Endothelial cell of umbilical vein (primary cell): ENCODE data around the gene SPTBN5. TPM values are rescaled to one million over a fixed set of nuclear protein-coding genes. Genes with fewer than 3 reads are reported as not detected.

Experiments used
- BruUV-seq: library from RNA; stranded (reverse); fragments of 400-500 nt; replicated peaks from 2 replicates; lab custom pipeline; 2021; lab: Mats Ljungman, UMichigan
- CTCF ChIA-PET: fragments of 300-600, 350-600 bp; sonication (Branson Sonifier 250); formaldehyde crosslinking; loops from one replicate; lab custom pipeline; 2021; ENCODE audit warnings: antibody characterized with exemption, inconsistent platforms; lab: Charles Lee
- POLR2A ChIA-PET: fragments of 300-600, 350-600 bp; sonication (Branson Sonifier 250); formaldehyde crosslinking; loops from one replicate; lab custom pipeline; 2021; ENCODE audit warnings: antibody characterized with exemption, inconsistent platforms; lab: Charles Lee
- DNase-seq: peaks from one replicate; pipeline ENCODE4 v3.0.0-alpha.2; 2011; ENCODE audit warnings: low read depth, low spot score
- FAIRE-seq: peaks from 2 replicates; lab custom pipeline; 2011; peaks lifted over from hg19 to GRCh38; lab: Jason Lieb, UNC
- H2AFZ ChIP-seq: 2 replicates; pipeline ENCODE4 v1.6.0; 2012; ENCODE audit warnings: low read depth, low read length, control low read depth, inconsistent platforms
- H3K27ac ChIP-seq: 2 replicates; pipeline ENCODE4 v1.5.1; 2011; ENCODE audit warnings: low read depth, mild to moderate bottlenecking, control low read depth, low read length, moderate library complexity; ENCODE audit not compliant: insufficient read depth
- H3K27me3 ChIP-seq, 2 experiments: 2 replicates each; pipeline versions ENCODE4 v1.6.0 to v1.6.1; 2011; ENCODE audit warnings: low read length in 2 of 2, mixed read lengths in 1 of 2; ENCODE audit not compliant: control insufficient read depth in 2 of 2, insufficient read depth in 2 of 2
- H3K36me3 ChIP-seq, 2 experiments: 2 replicates in 1 of 2; 3 replicates in 1 of 2; pipeline ENCODE4 v1.5.1; 2011; ENCODE audit warnings: low read length in 2 of 2, mild to moderate bottlenecking in 1 of 2, moderate library complexity in 1 of 2; ENCODE audit not compliant: control insufficient read depth in 2 of 2, insufficient read depth in 2 of 2; ENCODE audit errors: extremely low read depth in 1 of 2
- H3K4me1 ChIP-seq: 3 replicates; pipeline ENCODE4 v1.5.1; 2011; ENCODE audit warnings: mild to moderate bottlenecking, low read length; ENCODE audit not compliant: control insufficient read depth, insufficient read depth; ENCODE audit errors: extremely low read depth
- H3K4me2 ChIP-seq: 2 replicates; pipeline ENCODE4 v1.6.1; 2011; ENCODE audit warnings: low read length, control low read depth, mixed read lengths; ENCODE audit not compliant: insufficient read depth
- H3K4me3 ChIP-seq, 3 experiments: fragments of 200-600 bp in 1 of 3; sonication (generic), shearing (Covaris generic) in 1 of 3; replicated peaks in 1 of 3; 2 replicates each; pipeline ENCODE4 v1.5.1; 2011 to 2016; ENCODE audit warnings: control low read depth in 3 of 3, low read length in 3 of 3, mild to moderate bottlenecking in 2 of 3, inconsistent platforms in 1 of 3, low read depth in 1 of 3, moderate library complexity in 1 of 3; ENCODE audit not compliant: insufficient read depth in 1 of 3
- H3K79me2 ChIP-seq: 2 replicates; pipeline ENCODE4 v1.6.0; 2012; ENCODE audit warnings: low read length, inconsistent platforms; ENCODE audit not compliant: control insufficient read depth, insufficient read depth
- H3K9ac ChIP-seq: replicated peaks from 2 replicates; pipeline ENCODE3; 2011; ENCODE audit warnings: low read length, control low read depth; ENCODE audit not compliant: insufficient read depth; ENCODE audit errors: extremely low read depth
- H3K9me1 ChIP-seq: replicated peaks from 3 replicates; pipeline ENCODE4 v1.6.0; 2011; ENCODE audit warnings: mild to moderate bottlenecking, low read length; ENCODE audit not compliant: control insufficient read depth, insufficient read depth; ENCODE audit errors: extremely low read depth
- H3K9me3 ChIP-seq: replicated peaks from 2 replicates; pipeline ENCODE4 v1.5.1; 2012; ENCODE audit warnings: low read length, inconsistent platforms; ENCODE audit not compliant: control insufficient read depth, insufficient read depth
- H4K20me1 ChIP-seq: replicated peaks from 2 replicates; pipeline ENCODE3; 2011; ENCODE audit warnings: mild to moderate bottlenecking, low read length; ENCODE audit not compliant: control insufficient read depth, insufficient read depth; ENCODE audit errors: extremely low read depth
- CTCF ChIP-seq, 2 donors: IDR thresholded peaks; 1 replicate in 1 of 2; 2 replicates in 1 of 2; pipeline ENCODE4 v1.5.1; 2011; ENCODE audit warnings: low read length in 2 of 2, mild to moderate bottlenecking in 2 of 2, moderate library complexity in 2 of 2, control low read depth in 1 of 2, inconsistent platforms in 1 of 2, low read depth in 1 of 2; ENCODE audit not compliant: insufficient read depth in 1 of 2; ENCODE audit errors: extremely low read depth in 1 of 2
- EZH2 ChIP-seq: IDR thresholded peaks from 2 replicates; pipeline ENCODE4 v1.6.1; 2012; ENCODE audit warnings: borderline replicate concordance, low read depth, mild to moderate bottlenecking, moderate library complexity, low read length, inconsistent platforms; ENCODE audit not compliant: severe bottlenecking
- FOS ChIP-seq: IDR thresholded peaks from 2 replicates; pipeline ENCODE4 v1.6.1; 2011; ENCODE audit warnings: mild to moderate bottlenecking, low read length, moderate library complexity, borderline replicate concordance; ENCODE audit not compliant: insufficient read depth
- GATA2 ChIP-seq: IDR thresholded peaks from 2 replicates; pipeline ENCODE4 v1.7.0; 2011; ENCODE audit warnings: low read depth, mild to moderate bottlenecking, moderate library complexity, mixed read lengths, low read length; ENCODE audit not compliant: insufficient read length, insufficient read depth
- JUN ChIP-seq: IDR thresholded peaks from 2 replicates; pipeline ENCODE4 v1.6.1; 2011; ENCODE audit warnings: borderline replicate concordance, low read depth; ENCODE audit not compliant: insufficient read length, insufficient read depth
- MAX ChIP-seq: IDR thresholded peaks from 2 replicates; pipeline ENCODE4 v1.6.1; 2011; ENCODE audit not compliant: insufficient read depth, insufficient read length
- MYC ChIP-seq: IDR thresholded peaks from one replicate; pipeline ENCODE4 v1.6.1; 2011; ENCODE audit warnings: mild to moderate bottlenecking, low read depth, low read length
- POLR2A ChIP-seq: IDR thresholded peaks from 2 replicates; pipeline ENCODE4 v1.6.1; 2012; ENCODE audit warnings: low read depth, mild to moderate bottlenecking, control low read depth, low read length
- POLR2AphosphoS5 ChIP-seq: IDR thresholded peaks from 2 replicates; pipeline ENCODE4 v1.6.1; 2012; ENCODE audit warnings: low read depth, mild to moderate bottlenecking, control low read depth, low read length, moderate library complexity; ENCODE audit not compliant: insufficient read depth
- dilution Hi-C: fragments of 300-500 bp; cut with MboI; formaldehyde crosslinking; loops from one replicate; pipeline ENCODE4 v1.15.0; 2019; ENCODE audit warnings: low sequenced_read_pairs; ENCODE audit not compliant: extremely low pct_ligation_motif_present
- intact Hi-C: fragments of 100-400 bp; cut with micrococcal nuclease; formaldehyde crosslinking; loops from one replicate; pipeline ENCODE4 v1.10.0; 2022
- polyA plus RNA-seq, 4 experiments: library from polyadenylated mRNA; depleted of rRNA in 3 of 4; stranded (reverse) in 3 of 4; unstranded in 1 of 4; fragments of >200 nt; gene quantifications; 2 replicates each; pipeline versions ENCODE4 v1.2.1 to v1.2.3, GENCODE V29; 2011 to 2012; ENCODE audit warnings: missing spikeins in 1 of 4
- total RNA-seq: library from RNA; stranded (reverse); gene quantifications from 2 replicates; pipeline ENCODE4 v1.2.3, GENCODE V29; 2021

Gene SPTBN5
- total and polyA plus RNA-seq, 2 donors (not counting 3 experiments of a cell fraction or from before 2014, with no cell fraction given): 12.0 to 19.0 TPM

- Histone ChIP-seq H4K20me1 (no peaks in the 10 kb centered on the region), H3K9ac (peak overlapping the region; percentile 83), H3K4me2 (peak overlapping the region; percentile 70), H3K9me3 (no peaks in the 10 kb centered on the region), H3K79me2 (peaks cover 62% of the 10 kb centered on the region), H2AFZ (no peak overlapping the region), H3K9me1 (no peaks in the 10 kb centered on the region), H3K4me1 (peaks cover 92% of the 10 kb centered on the region), H3K36me3 (peaks cover 2 to 7% of the 10 kb centered on the region in 2 experiments), H3K4me3 (no peak overlapping the region), H3K27me3 (no peaks in the 10 kb centered on the region), H3K27ac (peak overlapping the region; percentile 99)
- ChIA-PET CTCF (interaction anchor here (1.0 to 5.9 kb wide), 5 partner anchors 29 to 163 kb away, joined by 3 to 44 read pairs (median 5); partner anchors contain the start of gene EHD4), POLR2A (interaction anchor here (0.9 to 1.7 kb wide), 3 partner anchors 22 to 36 kb away, joined by 4 to 11 read pairs (median 6); partner anchors contain the start of gene EHD4)
- BruUV-seq: TSS peak; percentile 9
- dilution Hi-C loops: no loop called here
- DNase-seq (no peak), FAIRE-seq (no peak)
- intact Hi-C loops: loop anchor here (1.0 kb wide), 3 partner anchors 8 to 36 kb away; partner anchors contain the start of gene EHD4
- no peak for TF ChIP-seq JUN
- TF ChIP-seq CTCF (IDR thresholded peaks at IDR 0.05; ENCODE audit: extremely low read depth in 1 of 2, insufficient read depth in 1 of 2, low read depth in 1 of 2, low read length in 2 of 2): no peak
- no peak for TF ChIP-seq POLR2A
- no peak for TF ChIP-seq MYC
- no peak for TF ChIP-seq MAX
- TF ChIP-seq GATA2: no peak
- no peak for TF ChIP-seq POLR2AphosphoS5
- no peak for TF ChIP-seq EZH2
- TF ChIP-seq FOS: no peak
These were observed 42.3 kb upstream of the SPTBN5 start for GRCh38 chr15:41936155-41936554.
